Measurements from ENCODE around the gene GALNTL6.

Gene GALNTL6

DNA sequence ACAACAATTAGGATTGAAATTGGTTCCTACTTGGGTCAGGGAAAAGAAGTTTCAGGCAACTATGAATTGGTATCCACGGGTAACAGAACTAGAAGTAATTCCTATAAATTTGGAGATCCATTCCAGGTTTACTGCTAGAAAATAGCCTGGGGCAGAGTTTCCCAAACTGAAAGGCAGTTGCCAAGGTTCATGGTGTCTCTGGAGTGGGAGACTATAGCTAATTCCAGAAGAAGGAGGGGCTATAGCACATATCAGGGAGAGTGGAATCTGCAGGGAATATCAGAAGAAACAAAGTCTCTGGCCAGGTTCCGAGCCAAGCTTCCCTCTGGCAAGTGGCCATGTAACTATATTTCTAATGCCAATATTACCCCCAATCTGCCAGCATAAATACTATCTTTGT, 166.3 kb downstream of the GALNTL6 start:
- no peak overlapping the region for H3K4me3 ChIP-seq (ENCODE audit: low read depth, low read length)
- DNase-seq (ENCODE audit: low read depth): no peak
- TF ChIP-seq, protein P1, sequence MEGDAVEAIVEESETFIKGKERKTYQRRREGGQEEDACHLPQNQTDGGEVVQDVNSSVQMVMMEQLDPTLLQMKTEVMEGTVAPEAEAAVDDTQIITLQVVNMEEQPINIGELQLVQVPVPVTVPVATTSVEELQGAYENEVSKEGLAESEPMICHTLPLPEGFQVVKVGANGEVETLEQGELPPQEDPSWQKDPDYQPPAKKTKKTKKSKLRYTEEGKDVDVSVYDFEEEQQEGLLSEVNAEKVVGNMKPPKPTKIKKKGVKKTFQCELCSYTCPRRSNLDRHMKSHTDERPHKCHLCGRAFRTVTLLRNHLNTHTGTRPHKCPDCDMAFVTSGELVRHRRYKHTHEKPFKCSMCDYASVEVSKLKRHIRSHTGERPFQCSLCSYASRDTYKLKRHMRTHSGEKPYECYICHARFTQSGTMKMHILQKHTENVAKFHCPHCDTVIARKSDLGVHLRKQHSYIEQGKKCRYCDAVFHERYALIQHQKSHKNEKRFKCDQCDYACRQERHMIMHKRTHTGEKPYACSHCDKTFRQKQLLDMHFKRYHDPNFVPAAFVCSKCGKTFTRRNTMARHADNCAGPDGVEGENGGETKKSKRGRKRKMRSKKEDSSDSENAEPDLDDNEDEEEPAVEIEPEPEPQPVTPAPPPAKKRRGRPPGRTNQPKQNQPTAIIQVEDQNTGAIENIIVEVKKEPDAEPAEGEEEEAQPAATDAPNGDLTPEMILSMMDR (conservative IDR thresholded peaks at IDR 0.05; ENCODE audit: low read depth, low read length): no peak

DNA sequence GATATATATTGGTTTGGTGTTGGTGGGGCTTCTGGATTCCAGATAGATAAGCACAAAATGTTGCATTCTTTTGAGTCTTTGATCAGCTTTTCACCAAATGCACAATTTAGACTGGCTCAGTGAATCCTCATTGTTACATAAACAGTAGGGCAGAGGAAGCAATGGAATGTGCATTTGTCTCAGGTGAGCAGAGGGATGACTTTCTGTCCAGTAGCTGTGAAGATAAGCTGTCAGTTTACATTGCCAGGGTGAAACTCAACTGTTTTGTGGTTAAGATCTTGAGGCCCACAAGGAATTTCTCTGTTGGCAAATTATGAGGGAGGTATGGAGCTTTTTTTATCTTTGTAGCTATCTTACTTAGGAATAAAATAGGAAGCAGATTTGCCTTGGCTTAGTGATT, 168.0 kb downstream of the GALNTL6 start:
- TF ChIP-seq, protein P1 (conservative IDR thresholded peaks at IDR 0.05; ENCODE audit: low read depth, low read length): no peak
- no peak overlapping the region for H3K4me3 ChIP-seq (ENCODE audit: low read depth, low read length)
- no peak for DNase-seq (ENCODE audit: low read depth)

DNA sequence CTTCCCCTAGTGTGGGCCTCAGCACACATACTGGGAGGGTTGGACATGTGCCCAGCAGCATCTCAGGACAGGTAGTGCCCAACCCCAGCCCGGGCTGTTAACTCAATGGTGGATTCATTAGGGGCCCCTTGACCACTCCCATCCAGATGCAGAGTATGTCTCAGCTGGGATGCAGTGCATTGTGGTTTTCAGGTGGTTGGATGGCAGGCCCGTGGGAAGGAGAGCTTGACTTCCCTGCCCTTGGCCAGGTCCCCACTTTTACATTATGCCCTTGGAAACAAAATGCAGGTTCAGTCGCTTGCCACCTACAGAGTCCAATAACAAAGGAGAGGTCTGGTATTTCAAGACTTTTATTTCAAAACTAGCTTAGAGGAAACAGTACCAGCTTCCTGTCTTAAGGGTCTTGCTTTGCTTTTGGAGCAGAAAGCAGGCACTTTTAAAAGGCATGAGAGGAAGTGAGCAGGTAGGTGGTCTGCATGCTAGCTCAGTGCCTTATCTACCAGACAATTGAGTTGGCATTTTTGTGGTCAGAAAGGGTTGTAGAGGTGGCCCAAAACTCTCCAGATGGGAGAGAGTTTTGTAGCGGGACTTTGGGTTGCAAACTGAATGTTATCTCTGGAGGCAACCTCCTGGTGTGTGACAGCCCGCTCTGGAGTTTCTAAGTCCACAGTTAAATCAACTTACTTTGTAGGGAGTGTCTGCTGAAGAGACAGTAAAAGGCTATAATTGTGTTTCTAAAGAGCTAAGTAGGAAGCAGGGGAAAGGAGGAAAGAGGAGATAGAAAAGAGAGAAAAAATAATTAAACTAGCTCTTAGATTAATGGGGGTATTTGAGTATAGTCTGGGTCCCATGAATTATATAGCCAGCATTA, 171.0 kb downstream of the GALNTL6 start:
- H3K4me3 ChIP-seq (ENCODE audit: low read depth, low read length): no peak overlapping the region
- DNase-seq (ENCODE audit: low read depth): peak; percentile 48
- TF ChIP-seq, protein P1 (conservative IDR thresholded peaks at IDR 0.05; ENCODE audit: low read depth, low read length): no peak

DNA sequence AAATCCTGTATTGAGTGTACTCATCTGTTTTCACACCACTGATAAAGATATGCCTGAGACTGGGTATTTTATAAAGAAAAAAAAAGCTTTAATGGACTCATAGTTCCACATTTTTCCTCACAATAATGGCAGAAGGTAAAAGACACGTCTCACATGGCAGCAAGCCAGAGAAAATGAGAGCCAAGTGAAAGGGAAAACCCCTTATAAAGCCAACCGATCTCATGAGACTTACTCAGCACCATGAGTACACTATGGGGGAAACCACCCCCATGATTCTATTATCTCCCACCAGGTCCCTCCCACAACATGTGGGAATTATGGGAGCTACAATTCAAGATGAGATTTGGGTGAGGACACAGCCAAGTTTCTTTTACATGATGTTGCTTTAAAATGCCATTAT, 171.9 kb downstream of the GALNTL6 start:
- TF ChIP-seq, protein P1 (conservative IDR thresholded peaks at IDR 0.05; ENCODE audit: low read depth, low read length): no peak
- H3K4me3 ChIP-seq (ENCODE audit: low read depth, low read length): no peak overlapping the region
- DNase-seq (ENCODE audit: low read depth): peak; percentile 49

DNA sequence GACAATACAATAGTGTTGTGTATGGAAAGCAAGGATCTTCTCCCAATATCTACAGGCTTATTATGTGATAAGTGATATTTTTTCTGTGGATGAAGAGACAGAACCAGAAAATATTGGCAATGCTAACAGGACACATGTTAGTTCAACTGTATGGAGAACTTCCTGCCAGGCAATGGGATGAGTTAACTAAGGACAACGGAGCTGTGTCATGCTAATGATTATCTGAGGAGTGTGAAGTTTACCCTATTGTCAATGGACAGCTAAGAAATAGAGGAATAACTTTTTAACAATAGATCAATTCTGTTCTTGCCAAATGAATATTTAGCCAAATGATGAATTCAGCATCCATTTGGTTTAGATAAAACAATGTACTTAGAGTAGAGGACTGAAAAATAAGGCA, 180.0 kb downstream of the GALNTL6 start:
- H3K4me3 ChIP-seq (ENCODE audit: low read depth, low read length): no peak overlapping the region
- no peak for DNase-seq (ENCODE audit: low read depth)
- TF ChIP-seq, protein P1 (conservative IDR thresholded peaks at IDR 0.05; ENCODE audit: low read depth, low read length): no peak

DNA sequence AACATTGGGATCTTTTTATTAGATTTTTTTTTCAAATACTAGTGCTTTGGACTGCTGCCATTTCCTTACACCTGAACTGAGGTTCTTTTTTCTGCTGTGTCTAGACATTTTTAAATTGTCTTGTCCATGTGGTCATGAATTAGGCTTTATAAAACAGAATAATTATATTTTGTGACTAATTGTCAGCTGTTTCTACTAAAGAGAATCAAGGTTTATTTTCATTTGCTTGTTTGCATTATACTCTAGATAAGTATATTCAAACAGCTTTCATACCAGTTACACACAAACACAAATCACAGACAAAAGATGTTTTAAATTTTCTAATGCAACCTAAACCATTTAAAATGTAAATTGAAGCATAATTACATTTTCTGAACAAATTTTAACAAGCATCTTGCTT, 194.7 kb downstream of the GALNTL6 start:
- no peak overlapping the region for H3K4me3 ChIP-seq (ENCODE audit: low read depth, low read length)
- TF ChIP-seq, protein P1 (conservative IDR thresholded peaks at IDR 0.05; ENCODE audit: low read depth, low read length): no peak
- DNase-seq (ENCODE audit: low read depth): no peak
